Spleen (tissue), 7 donors: Measurements from ENCODE around the gene OR4F15.

ENCODE experiments used
- POLR2A ChIP-seq, 3 donors: fragments of 450-650 bp; IDR thresholded peaks; one replicate each; pipeline ENCODE4 v1.5.1; 2017; ENCODE audit warnings: antibody characterized with exemption in 3 of 3, mild to moderate bottlenecking in 1 of 3
- POLR2AphosphoS5 ChIP-seq, 3 donors: sonication (generic); formaldehyde crosslinking; IDR thresholded peaks; one replicate each; pipeline ENCODE4 v1.5.1; 2017; ENCODE audit warnings: antibody characterized with exemption in 3 of 3
- TF ChIP-seq, protein P1 (sequence below), 11 experiments: fragments of 200-600 bp in 7 of 11; fragments of 450-650 bp in 4 of 11; sonication (generic) in 4 of 11; IDR thresholded peaks in 8 of 11; conservative IDR thresholded peaks in 3 of 11; 1 replicate in 7 of 11; 2 replicates in 4 of 11; pipeline versions ENCODE4 v1.4.0 to v1.8.0; 2016 to 2021; ENCODE audit warnings: antibody characterized with exemption in 11 of 11, inconsistent platforms in 4 of 11, mild to moderate bottlenecking in 1 of 11
- donor health status: DM: no; HTN: no; CAD: no; lungs with moderate emphysema.
- donor health status: DM: no; HTN: no; CAD: no.
- donor health status: DM: no; HTN: no; CAD: no.

DNA sequence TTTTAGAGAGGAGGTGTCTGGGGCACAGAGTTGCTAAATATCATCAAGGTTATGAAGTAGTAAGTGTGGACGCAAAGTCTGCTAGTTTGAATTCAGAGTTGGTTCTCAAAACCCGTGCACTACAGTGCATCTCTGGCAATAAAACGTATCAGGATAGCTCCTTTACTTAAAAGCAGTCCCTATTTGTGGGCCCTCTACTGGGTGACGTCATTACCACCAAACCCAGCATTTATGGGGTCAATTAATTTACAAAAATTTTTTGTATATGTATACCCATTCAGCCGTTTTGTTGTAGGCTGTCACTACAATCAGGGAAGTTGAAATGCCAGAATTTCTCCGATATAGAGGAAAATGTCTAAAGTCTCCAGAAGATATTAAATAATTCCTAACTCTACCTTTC, 8.8 kb downstream of the OR4F15 start:
- no peak for TF ChIP-seq POLR2A (IDR thresholded peaks at IDR 0.05)
- TF ChIP-seq, protein P1, sequence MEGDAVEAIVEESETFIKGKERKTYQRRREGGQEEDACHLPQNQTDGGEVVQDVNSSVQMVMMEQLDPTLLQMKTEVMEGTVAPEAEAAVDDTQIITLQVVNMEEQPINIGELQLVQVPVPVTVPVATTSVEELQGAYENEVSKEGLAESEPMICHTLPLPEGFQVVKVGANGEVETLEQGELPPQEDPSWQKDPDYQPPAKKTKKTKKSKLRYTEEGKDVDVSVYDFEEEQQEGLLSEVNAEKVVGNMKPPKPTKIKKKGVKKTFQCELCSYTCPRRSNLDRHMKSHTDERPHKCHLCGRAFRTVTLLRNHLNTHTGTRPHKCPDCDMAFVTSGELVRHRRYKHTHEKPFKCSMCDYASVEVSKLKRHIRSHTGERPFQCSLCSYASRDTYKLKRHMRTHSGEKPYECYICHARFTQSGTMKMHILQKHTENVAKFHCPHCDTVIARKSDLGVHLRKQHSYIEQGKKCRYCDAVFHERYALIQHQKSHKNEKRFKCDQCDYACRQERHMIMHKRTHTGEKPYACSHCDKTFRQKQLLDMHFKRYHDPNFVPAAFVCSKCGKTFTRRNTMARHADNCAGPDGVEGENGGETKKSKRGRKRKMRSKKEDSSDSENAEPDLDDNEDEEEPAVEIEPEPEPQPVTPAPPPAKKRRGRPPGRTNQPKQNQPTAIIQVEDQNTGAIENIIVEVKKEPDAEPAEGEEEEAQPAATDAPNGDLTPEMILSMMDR (IDR thresholded peaks at IDR 0.05 in 8 of 11, conservative IDR thresholded peaks at IDR 0.05 in 3 of 11) = no peak
- TF ChIP-seq POLR2AphosphoS5 (IDR thresholded peaks at IDR 0.05) = no peak
